A204.1 (cell line): ENCODE measurements around the gene RBM33.

Source experiments
- FAIRE-seq: peaks from 2 replicates; lab custom pipeline; 2012; peaks lifted over from hg19 to GRCh38; lab: Jason Lieb, UNC

The RBM33 gene

GRCh38 chr7:155728116-155728515 is 83.7 kb downstream of the RBM33 start:
- no peak for FAIRE-seq

GRCh38 chr7:155729847-155730246 is 85.4 kb downstream of the RBM33 start:
- FAIRE-seq, result no peak

- no peak for FAIRE-seq
These were observed 86.9 kb downstream of the RBM33 start for GRCh38 chr7:155731380-155731779.

- FAIRE-seq, result no peak
These were observed 87.4 kb downstream of the RBM33 start for GRCh38 chr7:155731871-155732270.

GRCh38 chr7:155732286-155732685 is 87.8 kb downstream of the RBM33 start:
- no peak for FAIRE-seq

GRCh38 chr7:155733582-155734444 is 89.4 kb downstream of the RBM33 start:
- no peak for FAIRE-seq

- FAIRE-seq, result no peak
These were observed 90.0 kb downstream of the RBM33 start for GRCh38 chr7:155734445-155734809.

- no peak for FAIRE-seq
These were observed 91.1 kb downstream of the RBM33 start for GRCh38 chr7:155735442-155736115.

GRCh38 chr7:155737590-155737989 is 93.1 kb downstream of the RBM33 start:
- FAIRE-seq, result no peak

GRCh38 chr7:155738104-155738503 is 93.6 kb downstream of the RBM33 start:
- no peak for FAIRE-seq

- FAIRE-seq, result peak; percentile 98
These were observed 94.4 kb downstream of the RBM33 start for GRCh38 chr7:155738652-155739537.

GRCh38 chr7:155739538-155740143 is 95.2 kb downstream of the RBM33 start:
- FAIRE-seq, result no peak

GRCh38 chr7:155741082-155741481 is 96.6 kb downstream of the RBM33 start:
- FAIRE-seq, result no peak

- no peak for FAIRE-seq
These were observed 97.3 kb downstream of the RBM33 start for GRCh38 chr7:155741805-155742204.

GRCh38 chr7:155743177-155743576 is 98.7 kb downstream of the RBM33 start:
- FAIRE-seq, result peak; percentile 67

- no peak for FAIRE-seq
These were observed 100.7 kb downstream of the RBM33 start for GRCh38 chr7:155744971-155745683.

GRCh38 chr7:155745737-155746136 is 101.3 kb downstream of the RBM33 start:
- FAIRE-seq, result no peak

GRCh38 chr7:155746188-155746587 is 101.7 kb downstream of the RBM33 start:
- no peak for FAIRE-seq

GRCh38 chr7:155747209-155747608 is 102.7 kb downstream of the RBM33 start:
- FAIRE-seq, result no peak

GRCh38 chr7:155749578-155749977 is 105.1 kb downstream of the RBM33 start:
- no peak for FAIRE-seq

- FAIRE-seq, result no peak
These were observed 106.0 kb downstream of the RBM33 start for GRCh38 chr7:155750255-155751125.
